ENCODE measurements around the gene TSC2. TPM values are rescaled to one million over a fixed set of nuclear protein-coding genes. Genes with fewer than 3 reads are reported as not detected.

The TSC2 gene
- total and polyA plus RNA-seq, 9 of the 15 experiments (the other 6 are each of a cell fraction or from before 2014, with no cell fraction given): 1.3 to 68.1 (median 16.6) TPM

GRCh38 chr16:2019921-2020831 lies 27.6 kb upstream of the TSC2 start:
- H3K4me2 ChIP-seq (ENCODE audit: insufficient read depth, low read length): no peak overlapping the region
- intact Hi-C loops (cut with micrococcal nuclease): loop anchor here (5.0 kb wide), 1 partner anchor 247 kb away; the partner anchor contains the start of gene RNPS1
- peak overlapping the region; percentile 62; the same call in 1 of the 2 replicates for H2AFZ ChIP-seq (ENCODE audit: low read depth, low read length)
- H3K9me1 ChIP-seq (ENCODE audit: control insufficient read depth, insufficient read depth, low read length): no peaks in the 10 kb centered on the region
- 36% methylated on average over 53 of the region's 96 CpGs for WGBS (ENCODE audit: insufficient coverage, low coverage, missing lambda C conversion rate)
- no peaks in the 10 kb centered on the region for H3K36me3 ChIP-seq (ENCODE audit: control insufficient read depth, insufficient read depth, low read length)
- H3K4me1 ChIP-seq (replicated peaks in 1 of 2; ENCODE audit: control insufficient read depth in 2 of 2, insufficient read depth in 2 of 2, low read length in 2 of 2): peaks cover 16 to 64% of the 10 kb centered on the region in 2 experiments; a peak in 4 of 5 replicates
- H3K4me3 ChIP-seq: peak overlapping the region; percentile 11
- in situ Hi-C loops (cut with MboI): loop anchor here (5.0 kb wide), 1 partner anchor 122 kb away; no protein-coding TSS in a partner anchor
- no peaks in the 10 kb centered on the region for H3K79me2 ChIP-seq (ENCODE audit: control insufficient read depth, insufficient read depth, low read length)
- ChIA-PET POLR2A (interaction anchor here (0.6 to 1.0 kb wide), 5 partner anchors 17 to 134 kb away, joined by 3 to 4 read pairs (median 3); partner anchors contain the start of gene RPS2), CTCF (ENCODE audit: low intra/inter-chr PET ratio) (no interaction called here)
- no peak overlapping the region for H3K27ac ChIP-seq (ENCODE audit: extremely low read depth, low read depth, low read length)
- DNase-seq (ENCODE audit: extremely low read depth in 1 of 4, low spot score in 3 of 4) (peak; percentile 32 to 54 (median 48)), FAIRE-seq (no peak), ATAC-seq (0 out of 3 replicates have a peak, but pooled peaks have one; percentile 7)
- H3K9me3 ChIP-seq (replicated peaks; ENCODE audit: control insufficient read depth, insufficient read depth, low read depth, low read length): no peaks in the 10 kb centered on the region
- H4K20me1 ChIP-seq (replicated peaks; ENCODE audit: control insufficient read depth, insufficient read depth, low read length): no peaks in the 10 kb centered on the region
- H3K27me3 ChIP-seq (ENCODE audit: control insufficient read depth in 2 of 2, insufficient read depth in 2 of 2, low read length in 2 of 2): no peaks in the 10 kb centered on the region
- H3K9ac ChIP-seq (ENCODE audit: insufficient read depth in 1 of 2, low read depth in 2 of 2, low read length in 2 of 2): peak overlapping the region in 1 of 2 experiments; percentile 77; a peak in 2 of 4 replicates
- no TSS peak for BruUV-seq (replicated peaks)
- TF ChIP-seq NCOA4 (IDR thresholded peaks at IDR 0.05; ENCODE audit: partially characterized antibody) (no peak), NONO (IDR thresholded peaks at IDR 0.05; ENCODE audit: low read depth in 2 of 2, low read length in 1 of 2) (no peak), CHD1 (IDR thresholded peaks at IDR 0.05; ENCODE audit: low read length) (no peak), CHD2 (IDR thresholded peaks at IDR 0.05; ENCODE audit: low read depth, low read length) (no peak), HNRNPL (IDR thresholded peaks at IDR 0.05; ENCODE audit: low read depth, low read length) (0 out of 2 replicates have a peak, but pooled peaks have one; percentile 56), XRCC5 (IDR thresholded peaks at IDR 0.05; ENCODE audit: low read depth, low read length) (no peak), NFIC (IDR thresholded peaks at IDR 0.05) (peak; percentile 33; the same call in 1 of the 2 replicates), POLR2G (IDR thresholded peaks at IDR 0.05; ENCODE audit: low read depth, low read length) (peak; percentile 24; the same call in 1 of the 2 replicates), CTCF (IDR thresholded peaks at IDR 0.05 in 2 of 3, conservative IDR thresholded peaks at IDR 0.05 in 1 of 3; ENCODE audit: insufficient read depth in 2 of 3, low read depth in 1 of 3, low read length in 3 of 3) (0 out of 6 replicates have a peak, but pooled peaks of 1 of the 3 experiments have one; percentile 12), E2F6 (IDR thresholded peaks at IDR 0.05; ENCODE audit: borderline replicate concordance in 1 of 2, extremely low read depth in 1 of 2, insufficient read depth in 1 of 2, insufficient read length in 1 of 2, low read depth in 1 of 2, low read length in 1 of 2, poor library complexity in 1 of 2, severe bottlenecking in 1 of 2) (peak in 1 of 2 experiments; percentile 76), HDAC6 (IDR thresholded peaks at IDR 0.05; ENCODE audit: low read depth, low read length) (0 out of 2 replicates have a peak, but pooled peaks have one; percentile 3), L3MBTL2 (IDR thresholded peaks at IDR 0.05) (peak; percentile 40; the same call in 1 of the 2 replicates), NUFIP1 (IDR thresholded peaks at IDR 0.05; ENCODE audit: partially characterized antibody) (no peak), MAX (CRISPR knock-in tag; IDR thresholded peaks at IDR 0.05) (0 out of 2 replicates have a peak, but pooled peaks have one; percentile 54), ZFX (CRISPR knock-in tag; IDR thresholded peaks at IDR 0.05) (peak; percentile 28; the same call in 1 of the 2 replicates), PRPF4 (IDR thresholded peaks at IDR 0.05; ENCODE audit: insufficient read depth, low read depth, low read length, poor library complexity, severe bottlenecking) (no peak)

Measured in K562 (cell line).